Cardiac muscle cell (in vitro differentiated cells and primary cell): ENCODE measurements around the gene ARMCX6. TPM values are rescaled to one million over a fixed set of nuclear protein-coding genes. Genes with fewer than 3 reads are reported as not detected.
"Not testable (repeated sequence)": the region's sequence is repeated elsewhere in the genome, so short reads cannot be mapped to it uniquely, and the experiment has no call there.

Experiments
- DNase-seq, 2 donors: peaks; one replicate each; pipeline versions ENCODE4 v3.0.0 to v3.0.0-alpha.2; 2010 to 2017; ENCODE audit warnings: low read depth in 1 of 2, low spot score in 1 of 2
- H3K27ac ChIP-seq: fragments of 200-600 bp; sonication (generic); 2 replicates; pipeline ENCODE4 v1.5.1; 2016
- H3K27me3 ChIP-seq: fragments of 200-600 bp; sonication (generic); 2 replicates; pipeline ENCODE4 v1.6.0; 2016; ENCODE audit warnings: control low read depth
- H3K36me3 ChIP-seq: fragments of 200-600 bp; sonication (generic); 2 replicates; pipeline ENCODE4 v1.5.1; 2016; ENCODE audit warnings: control low read depth
- H3K4me1 ChIP-seq: fragments of 200-600 bp; sonication (generic); 2 replicates; pipeline ENCODE4 v1.8.1; 2017; ENCODE audit warnings: low read depth, mild to moderate bottlenecking, mixed run types
- H3K4me3 ChIP-seq: fragments of 200-600 bp; sonication (generic); 2 replicates; pipeline ENCODE4 v1.5.1; 2016; ENCODE audit warnings: mild to moderate bottlenecking
- H3K9me3 ChIP-seq: fragments of 200-600 bp; sonication (generic); 2 replicates; pipeline ENCODE4 v1.5.1; 2017; ENCODE audit warnings: low read depth, mild to moderate bottlenecking, control low read depth
- polyA plus RNA-seq: library from polyadenylated mRNA; unstranded; fragments of >200 nt; fragmentation: Nextera tagmentation; extraction: Ambion mirVana; gene quantifications from 2 replicates; pipeline ENCODE4 v1.2.1, GENCODE V29; 2016
- total RNA-seq: library from RNA; depleted of rRNA; stranded (reverse); fragments of >200 nt; gene quantifications from 2 replicates; pipeline ENCODE4 v1.2.3, GENCODE V29; 2016
- TF ChIP-seq, protein P1 (sequence below): IDR thresholded peaks from 2 replicates; pipeline ENCODE4 v1.5.1; 2012; ENCODE audit warnings: low read depth, mild to moderate bottlenecking, low read length

Gene ARMCX6
- total and polyA plus RNA-seq, 2 experiments from 2014 or later, result 73.1 to 112 TPM

DNA sequence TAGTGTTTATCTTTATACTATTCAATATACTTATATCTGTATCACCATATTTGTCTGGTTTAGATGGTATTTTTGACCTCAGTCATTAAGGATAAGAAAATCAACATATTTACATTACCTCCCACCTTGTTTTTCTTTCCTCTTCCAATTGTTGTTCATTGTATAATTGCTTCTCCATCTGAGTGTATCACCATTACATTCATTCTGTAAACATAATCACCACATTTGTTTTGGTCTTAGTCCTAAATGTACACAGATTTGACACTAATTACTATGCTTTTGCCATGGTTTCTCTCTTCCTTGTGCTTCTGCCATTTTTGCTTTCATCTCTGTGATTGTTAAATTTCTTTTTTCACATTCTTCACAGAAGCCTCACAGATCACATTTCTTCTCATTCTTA, 12.7 kb downstream of the ARMCX6 start:
- no peak overlapping the region for H3K27ac ChIP-seq
- no peaks in the 10 kb centered on the region for H3K9me3 ChIP-seq
- no peak for DNase-seq
- TF ChIP-seq, protein P1, sequence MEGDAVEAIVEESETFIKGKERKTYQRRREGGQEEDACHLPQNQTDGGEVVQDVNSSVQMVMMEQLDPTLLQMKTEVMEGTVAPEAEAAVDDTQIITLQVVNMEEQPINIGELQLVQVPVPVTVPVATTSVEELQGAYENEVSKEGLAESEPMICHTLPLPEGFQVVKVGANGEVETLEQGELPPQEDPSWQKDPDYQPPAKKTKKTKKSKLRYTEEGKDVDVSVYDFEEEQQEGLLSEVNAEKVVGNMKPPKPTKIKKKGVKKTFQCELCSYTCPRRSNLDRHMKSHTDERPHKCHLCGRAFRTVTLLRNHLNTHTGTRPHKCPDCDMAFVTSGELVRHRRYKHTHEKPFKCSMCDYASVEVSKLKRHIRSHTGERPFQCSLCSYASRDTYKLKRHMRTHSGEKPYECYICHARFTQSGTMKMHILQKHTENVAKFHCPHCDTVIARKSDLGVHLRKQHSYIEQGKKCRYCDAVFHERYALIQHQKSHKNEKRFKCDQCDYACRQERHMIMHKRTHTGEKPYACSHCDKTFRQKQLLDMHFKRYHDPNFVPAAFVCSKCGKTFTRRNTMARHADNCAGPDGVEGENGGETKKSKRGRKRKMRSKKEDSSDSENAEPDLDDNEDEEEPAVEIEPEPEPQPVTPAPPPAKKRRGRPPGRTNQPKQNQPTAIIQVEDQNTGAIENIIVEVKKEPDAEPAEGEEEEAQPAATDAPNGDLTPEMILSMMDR, result no peak
- no peaks in the 10 kb centered on the region for H3K27me3 ChIP-seq
- H3K36me3 ChIP-seq, result no peaks in the 10 kb centered on the region
- H3K4me3 ChIP-seq, result no peak overlapping the region
- no peaks in the 10 kb centered on the region for H3K4me1 ChIP-seq

DNA sequence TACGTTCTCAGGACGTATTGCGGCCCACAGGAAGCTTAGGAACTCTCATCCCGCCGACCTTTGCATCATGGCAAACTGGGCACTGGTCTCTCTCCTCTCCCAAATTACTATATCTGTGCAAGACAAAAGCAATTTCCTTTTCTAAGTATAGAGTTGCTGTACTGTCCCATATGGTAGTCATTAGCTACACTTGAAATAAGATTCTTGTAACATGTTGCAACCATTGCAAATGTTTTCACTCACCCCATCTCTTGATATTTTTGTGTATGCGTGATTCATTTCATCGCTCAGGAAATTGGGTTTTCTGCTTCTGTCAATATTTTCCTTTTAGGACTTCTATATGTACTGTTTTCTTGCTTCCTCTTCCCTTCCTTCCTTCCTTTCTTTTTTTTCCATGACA, 15.7 kb downstream of the ARMCX6 start:
- H3K27me3 ChIP-seq, result no peaks in the 10 kb centered on the region
- peak in 1 of 2 donors; percentile 12 for DNase-seq
- H3K4me1 ChIP-seq, result no peaks in the 10 kb centered on the region
- no peak overlapping the region for H3K4me3 ChIP-seq
- TF ChIP-seq, protein P1, result no peak
- H3K9me3 ChIP-seq, result no peaks in the 10 kb centered on the region
- H3K36me3 ChIP-seq, result no peaks in the 10 kb centered on the region
- no peak overlapping the region for H3K27ac ChIP-seq

DNA sequence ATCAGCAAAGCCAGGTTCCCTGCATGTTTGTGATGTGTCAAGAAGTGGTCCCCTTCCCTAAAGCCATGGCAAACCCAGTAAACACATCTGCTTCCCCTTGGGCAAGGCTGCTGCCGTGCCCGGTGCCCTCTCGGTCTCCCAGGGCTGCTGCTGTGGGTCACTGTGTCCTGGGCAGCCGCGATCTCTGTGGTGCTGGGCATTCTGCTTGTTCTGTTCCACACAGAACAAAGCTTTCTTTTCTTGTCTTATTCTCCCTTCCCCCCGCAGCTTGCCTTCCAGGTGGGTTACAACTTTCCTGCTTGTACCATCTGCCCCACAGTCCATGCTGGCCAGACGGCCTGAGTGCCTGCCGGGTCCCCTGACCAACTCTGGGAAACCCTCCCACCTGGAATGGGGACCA, 18.2 kb downstream of the ARMCX6 start:
- not testable (repeated sequence) for H3K27ac ChIP-seq, DNase-seq, H3K36me3 ChIP-seq, H3K27me3 ChIP-seq, H3K4me1 ChIP-seq, H3K4me3 ChIP-seq, H3K9me3 ChIP-seq

DNA sequence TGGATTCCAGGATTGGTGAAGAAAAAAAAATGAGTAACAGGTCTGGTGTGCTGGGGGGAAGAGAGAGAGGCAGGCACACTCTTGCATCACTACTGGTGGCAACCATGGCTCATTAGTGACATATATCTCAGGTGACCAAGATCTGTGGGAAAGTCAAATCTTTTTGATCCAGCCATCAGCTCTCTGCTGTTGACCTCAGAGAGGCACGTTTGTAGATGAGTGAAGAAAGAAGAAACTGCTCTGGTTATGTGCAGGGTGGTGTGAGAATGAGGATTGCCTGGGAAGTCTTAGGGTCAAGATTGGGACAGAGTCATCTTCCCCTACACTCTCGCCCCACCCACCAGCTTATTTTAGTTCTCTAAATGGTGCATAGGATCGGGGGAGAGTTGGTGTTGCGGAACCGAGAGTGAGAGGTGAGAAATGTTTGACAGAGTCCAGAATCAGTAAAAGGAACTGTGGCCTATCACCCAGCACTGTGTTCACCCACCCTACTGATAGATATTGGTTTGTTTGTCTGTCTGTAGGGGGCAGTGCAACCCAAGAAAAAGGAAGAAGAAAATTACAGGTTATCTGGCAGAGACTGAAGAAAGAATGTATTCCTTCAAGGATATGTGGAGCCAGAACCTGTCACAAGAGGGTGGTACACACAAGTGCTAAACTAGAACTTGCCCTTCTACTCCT, 21.9 kb downstream of the ARMCX6 start:
- no peaks in the 10 kb centered on the region for H3K9me3 ChIP-seq
- TF ChIP-seq, protein P1, result peak; percentile 50
- peak; percentile 65 to 82 for DNase-seq
- H3K27ac ChIP-seq, result no peak overlapping the region
- no peaks in the 10 kb centered on the region for H3K36me3 ChIP-seq
- H3K4me1 ChIP-seq, result no peaks in the 10 kb centered on the region
- no peaks in the 10 kb centered on the region for H3K27me3 ChIP-seq
- no peak overlapping the region for H3K4me3 ChIP-seq

Other genes starting within 250 kb of the ARMCX6 start
- gene BTK, start 231.8 kb downstream of the ARMCX6 start, total RNA-seq, result 0.06 TPM in 1 of 2 replicates, not detected in the other
- gene BTK, start 231.8 kb downstream of the ARMCX6 start, polyA plus RNA-seq, result 0.06 and 2.5 TPM in 2 replicates
- 3,802 and 4,744 TPM in 2 replicates for gene RPL36A, start 227.0 kb downstream of the ARMCX6 start, total RNA-seq
- gene RPL36A, start 227.0 kb downstream of the ARMCX6 start, polyA plus RNA-seq, result 293 and 403 TPM in 2 replicates
- 10.0 and 12.0 TPM in 2 replicates for gene GLA, start 210.1 kb downstream of the ARMCX6 start, total RNA-seq
- gene GLA, start 210.1 kb downstream of the ARMCX6 start, polyA plus RNA-seq, result 17.3 and 20.9 TPM in 2 replicates
- gene HNRNPH2, start 209.8 kb downstream of the ARMCX6 start, total RNA-seq, result 76.9 and 87.3 TPM in 2 replicates
- 166 and 189 TPM in 2 replicates for gene HNRNPH2, start 209.8 kb downstream of the ARMCX6 start, polyA plus RNA-seq
- gene ARMCX4, start 132.5 kb downstream of the ARMCX6 start, total RNA-seq, result 6.9 and 16.7 TPM in 2 replicates
- gene ARMCX4, start 132.5 kb downstream of the ARMCX6 start, polyA plus RNA-seq, result 11.2 and 16.3 TPM in 2 replicates
- gene ARMCX1, start 67.5 kb downstream of the ARMCX6 start, total RNA-seq, result 33.8 and 40.8 TPM in 2 replicates
- gene ARMCX1, start 67.5 kb downstream of the ARMCX6 start, polyA plus RNA-seq, result 32.2 and 45.3 TPM in 2 replicates
- gene ARMCX3, start 5.2 kb upstream of the ARMCX6 start, total RNA-seq, result 68.4 and 90.2 TPM in 2 replicates
- gene ARMCX3, start 5.2 kb upstream of the ARMCX6 start, polyA plus RNA-seq, result 120 and 132 TPM in 2 replicates
- gene ARMCX2, start 41.9 kb upstream of the ARMCX6 start, total RNA-seq, result 92.3 and 112 TPM in 2 replicates
- gene ARMCX2, start 41.9 kb upstream of the ARMCX6 start, polyA plus RNA-seq, result 33.1 and 36.5 TPM in 2 replicates